Measurements from ENCODE around the gene NDUFAB1.

The NDUFAB1 gene

DNA sequence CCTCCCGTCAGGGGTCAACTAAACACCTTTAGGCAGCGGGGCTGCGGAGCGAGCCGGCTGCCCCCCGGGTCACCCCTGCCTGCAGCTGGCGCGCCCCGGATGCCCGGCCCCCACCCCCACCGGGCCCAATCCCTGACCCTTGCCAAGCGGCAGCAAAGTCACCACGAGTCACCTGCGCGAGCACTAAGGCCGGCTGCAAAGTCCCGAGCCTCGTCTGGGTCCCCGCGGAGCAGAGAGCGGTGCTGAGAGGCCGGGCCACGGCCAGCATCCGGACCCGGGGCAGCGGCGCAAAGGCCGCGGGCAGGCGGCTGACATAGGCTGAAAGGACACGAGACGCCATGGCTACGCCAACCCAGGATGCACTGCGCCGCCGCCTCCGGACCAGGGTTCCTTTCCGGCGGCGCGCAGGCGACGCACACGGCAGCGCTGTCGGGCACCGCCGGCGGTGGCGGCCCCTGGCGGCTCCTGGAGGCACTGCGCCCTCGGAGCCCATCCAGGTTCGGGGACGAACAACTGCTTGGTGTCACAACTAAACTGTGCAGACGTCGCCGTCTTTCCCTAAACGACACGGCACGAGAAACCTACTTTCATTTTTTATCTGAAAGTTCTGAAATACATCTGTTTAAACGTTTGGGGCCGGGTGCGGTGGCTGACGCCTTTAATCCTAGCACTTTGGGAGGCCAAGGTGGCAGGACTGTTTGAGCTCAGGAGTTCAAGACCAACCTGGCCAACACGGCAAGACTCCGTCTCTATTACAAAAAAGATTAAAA lies at the start of gene NDUFAB1:
Gene NDUFAB1, minus strand, starts transcription at position 366 of the 770 bp plus-strand sequence. Its CDS starts 26 bp downstream, at position 340.
- Histone ChIP-seq H3K79me2 (peaks cover 43% of the 10 kb centered on the region), H3K27me3 (ENCODE audit: control insufficient read depth, insufficient read depth, low read length) (no peaks in the 10 kb centered on the region), H3K4me3 (ENCODE audit: low read depth, low read length) (peak within 1 kb of the TSS; percentile 86), H3K9ac (peak within 1 kb of the TSS; percentile 91), H3K36me3 (ENCODE audit: control insufficient read depth, insufficient read depth, low read length) (no peaks in the 10 kb centered on the region), H2AFZ (peak within 1 kb of the TSS; percentile 63), H3K4me1 (peaks cover 9% of the 10 kb centered on the region), H3K9me3 (ENCODE audit: control insufficient read depth, low read length) (no peaks in the 10 kb centered on the region), H3K27ac (peak within 1 kb of the TSS; percentile 79), H3K4me2 (ENCODE audit: low read length) (peak within 1 kb of the TSS; percentile 50)
- TF ChIP-seq, protein P1, sequence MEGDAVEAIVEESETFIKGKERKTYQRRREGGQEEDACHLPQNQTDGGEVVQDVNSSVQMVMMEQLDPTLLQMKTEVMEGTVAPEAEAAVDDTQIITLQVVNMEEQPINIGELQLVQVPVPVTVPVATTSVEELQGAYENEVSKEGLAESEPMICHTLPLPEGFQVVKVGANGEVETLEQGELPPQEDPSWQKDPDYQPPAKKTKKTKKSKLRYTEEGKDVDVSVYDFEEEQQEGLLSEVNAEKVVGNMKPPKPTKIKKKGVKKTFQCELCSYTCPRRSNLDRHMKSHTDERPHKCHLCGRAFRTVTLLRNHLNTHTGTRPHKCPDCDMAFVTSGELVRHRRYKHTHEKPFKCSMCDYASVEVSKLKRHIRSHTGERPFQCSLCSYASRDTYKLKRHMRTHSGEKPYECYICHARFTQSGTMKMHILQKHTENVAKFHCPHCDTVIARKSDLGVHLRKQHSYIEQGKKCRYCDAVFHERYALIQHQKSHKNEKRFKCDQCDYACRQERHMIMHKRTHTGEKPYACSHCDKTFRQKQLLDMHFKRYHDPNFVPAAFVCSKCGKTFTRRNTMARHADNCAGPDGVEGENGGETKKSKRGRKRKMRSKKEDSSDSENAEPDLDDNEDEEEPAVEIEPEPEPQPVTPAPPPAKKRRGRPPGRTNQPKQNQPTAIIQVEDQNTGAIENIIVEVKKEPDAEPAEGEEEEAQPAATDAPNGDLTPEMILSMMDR (IDR thresholded peaks at IDR 0.05): peak; percentile 99

DNA sequence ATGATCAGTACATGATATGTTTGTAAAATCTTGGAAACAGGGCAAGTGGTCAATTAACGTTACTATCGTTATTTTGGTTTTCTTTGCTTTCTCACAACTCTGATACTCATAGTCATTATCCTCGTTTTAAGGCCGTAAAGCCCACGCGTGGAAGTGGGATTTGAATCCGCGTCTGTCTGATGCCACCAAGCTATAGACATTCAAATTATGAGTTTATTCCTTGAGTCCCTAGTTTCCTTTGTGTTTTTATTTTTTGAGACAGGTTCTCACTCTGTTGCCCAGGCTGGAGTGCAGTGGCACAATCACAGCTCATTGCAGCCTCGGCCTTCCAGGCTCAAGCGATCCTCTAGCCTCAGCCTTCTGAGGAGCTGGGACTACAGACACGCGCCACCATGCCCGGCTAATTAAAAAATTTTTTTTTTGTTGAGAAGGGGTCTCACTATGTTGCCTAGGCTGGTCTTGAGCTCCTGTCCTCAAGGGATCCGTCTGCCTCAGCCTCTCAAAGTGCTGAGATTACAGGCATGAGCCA lies 46.2 kb upstream of the NDUFAB1 start:
- Histone ChIP-seq H3K4me3 (ENCODE audit: low read depth, low read length) (peak overlapping the region; percentile 91), H3K9me3 (ENCODE audit: control insufficient read depth, low read length) (no peaks in the 10 kb centered on the region), H3K79me2 (peaks cover 22% of the 10 kb centered on the region), H2AFZ (no peak overlapping the region), H3K27me3 (ENCODE audit: control insufficient read depth, insufficient read depth, low read length) (no peaks in the 10 kb centered on the region), H3K4me2 (ENCODE audit: low read length) (peak overlapping the region; percentile 83), H3K27ac (no peak overlapping the region), H3K36me3 (ENCODE audit: control insufficient read depth, insufficient read depth, low read length) (no peaks in the 10 kb centered on the region), H3K4me1 (no peaks in the 10 kb centered on the region), H3K9ac (no peak overlapping the region)
- TF ChIP-seq, protein P1 (IDR thresholded peaks at IDR 0.05): no peak

DNA sequence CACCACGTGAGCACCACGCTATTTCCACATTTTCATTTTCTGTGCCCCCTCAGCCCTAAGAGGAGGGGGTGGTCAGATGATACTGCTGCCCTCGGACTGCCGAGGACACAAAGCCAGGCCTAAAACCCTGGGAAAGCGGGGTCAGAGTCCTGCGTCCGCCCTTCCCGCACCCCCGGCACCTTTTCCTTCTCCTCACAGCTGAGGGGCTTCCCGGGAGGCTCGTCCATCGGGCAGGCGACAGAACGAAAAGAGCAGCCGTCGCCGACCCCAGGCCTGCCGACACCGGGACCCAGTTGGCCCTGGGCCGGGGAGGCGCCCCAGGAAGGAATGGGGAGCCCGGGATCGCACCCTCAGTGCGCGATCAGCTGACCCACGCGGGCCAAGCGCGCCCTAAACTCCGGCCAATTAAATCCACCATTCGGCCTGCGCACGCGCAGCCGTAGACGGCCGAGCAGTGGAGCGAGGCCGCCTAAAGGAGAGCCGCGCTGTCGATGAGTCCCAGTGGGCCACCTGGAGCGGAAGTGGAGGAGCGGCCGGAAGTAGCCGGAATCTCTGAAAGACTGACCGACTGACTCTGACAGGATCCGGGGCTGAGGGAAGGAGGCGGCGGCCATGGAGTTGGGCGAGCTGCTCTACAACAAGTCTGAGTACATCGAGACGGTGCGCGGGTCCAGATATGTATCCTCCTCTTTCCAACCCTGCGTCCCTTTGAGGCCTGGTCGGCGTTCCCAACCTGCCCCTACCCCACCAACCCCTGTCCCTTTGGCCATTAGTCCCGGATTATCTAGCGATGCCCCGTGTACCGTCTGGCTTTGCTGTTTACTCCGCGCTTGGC lies 45.0 kb upstream of the NDUFAB1 start, which contains the start of the genes DCTN5 and PALB2:
Gene DCTN5, plus strand, starts transcription at position 536 of the 835 bp plus-strand sequence. Its CDS starts 77 bp downstream, at position 613.
Gene PALB2, minus strand, starts transcription at position 380 of the 835 bp plus-strand sequence. Its CDS starts 153 bp downstream, at position 227.
- Histone ChIP-seq H3K9me3 (ENCODE audit: control insufficient read depth, low read length) (no peaks in the 10 kb centered on the region), H3K79me2 (peaks cover 11% of the 10 kb centered on the region), H2AFZ (peak within 1 kb of the TSS; percentile 83), H3K27me3 (ENCODE audit: control insufficient read depth, insufficient read depth, low read length) (no peaks in the 10 kb centered on the region), H3K4me2 (ENCODE audit: low read length) (peak within 1 kb of the TSS; percentile 83), H3K4me1 (no peaks in the 10 kb centered on the region), H3K4me3 (ENCODE audit: low read depth, low read length) (peak within 1 kb of the TSS; percentile 91), H3K27ac (peak within 1 kb of the TSS; percentile 58), H3K9ac (peak within 1 kb of the TSS; percentile 4), H3K36me3 (ENCODE audit: control insufficient read depth, insufficient read depth, low read length) (no peaks in the 10 kb centered on the region)
- TF ChIP-seq, protein P1 (IDR thresholded peaks at IDR 0.05): no peak

DNA sequence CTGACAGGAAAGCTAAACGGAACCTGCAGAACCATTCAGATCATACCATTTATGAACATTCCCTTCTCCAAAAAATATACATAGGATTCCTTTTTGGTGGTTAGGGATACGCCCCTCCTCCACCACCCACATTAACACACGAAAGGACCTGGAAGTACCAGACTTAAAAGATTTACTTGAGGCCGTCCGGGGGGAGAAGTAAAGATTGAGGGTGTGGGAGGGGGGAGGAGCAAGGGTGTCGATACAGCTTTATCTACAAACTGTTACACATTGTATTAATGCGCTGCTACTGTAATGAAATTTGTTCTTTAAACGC lies 44.5 kb upstream of the NDUFAB1 start:
- H2AFZ ChIP-seq: peak overlapping the region; percentile 83
- peak overlapping the region; percentile 91 for H3K4me3 ChIP-seq (ENCODE audit: low read depth, low read length)
- H3K79me2 ChIP-seq: peaks cover 7% of the 10 kb centered on the region
- no peaks in the 10 kb centered on the region for H3K27me3 ChIP-seq (ENCODE audit: control insufficient read depth, insufficient read depth, low read length)
- no peaks in the 10 kb centered on the region for H3K9me3 ChIP-seq (ENCODE audit: control insufficient read depth, low read length)
- TF ChIP-seq, protein P1 (IDR thresholded peaks at IDR 0.05): no peak
- H3K36me3 ChIP-seq (ENCODE audit: control insufficient read depth, insufficient read depth, low read length): no peaks in the 10 kb centered on the region
- H3K27ac ChIP-seq: no peak overlapping the region
- H3K4me2 ChIP-seq (ENCODE audit: low read length): peak overlapping the region; percentile 83
- H3K9ac ChIP-seq: peak overlapping the region; percentile 4
- H3K4me1 ChIP-seq: no peaks in the 10 kb centered on the region
